ENCODE measurements around the gene CNIH4.

The CNIH4 gene

GRCh38 chr1:224358237-224358636 lies 1.6 kb downstream of the CNIH4 start:
- H3K9ac ChIP-seq (ENCODE audit: insufficient read length) = peak overlapping the region; percentile 78
- no peaks in the 10 kb centered on the region for H3K9me3 ChIP-seq (ENCODE audit: low read depth, low read length)
- peaks cover 17% of the 10 kb centered on the region for H3K36me3 ChIP-seq (ENCODE audit: insufficient read depth, low read length)
- H3K27ac ChIP-seq = no peak overlapping the region
- TF ChIP-seq EZH2 (IDR thresholded peaks at IDR 0.05) = no peak
- no peak for TF ChIP-seq FOXP2 (optimal IDR thresholded peaks at IDR 0.05; ENCODE audit: control extremely low read depth, extremely low read length, insufficient read depth)
- TF ChIP-seq POLR2AphosphoS5 (IDR thresholded peaks at IDR 0.05; ENCODE audit: borderline replicate concordance, low read depth, low read length) = no peak
- H3K4me3 ChIP-seq = peak overlapping the region; percentile 82
- no peak for DNase-seq (ENCODE audit: low read depth, low spot score)

- H3K4me3 ChIP-seq = peak overlapping the region; percentile 82
- peaks cover 26% of the 10 kb centered on the region for H3K36me3 ChIP-seq (ENCODE audit: insufficient read depth, low read length)
- no peak for DNase-seq (ENCODE audit: low read depth, low spot score)
- TF ChIP-seq EZH2 (IDR thresholded peaks at IDR 0.05) (no peak), POLR2AphosphoS5 (IDR thresholded peaks at IDR 0.05; ENCODE audit: borderline replicate concordance, low read depth, low read length) (no peak), FOXP2 (optimal IDR thresholded peaks at IDR 0.05; ENCODE audit: control extremely low read depth, extremely low read length, insufficient read depth) (no peak)
- no peak overlapping the region for H3K9ac ChIP-seq (ENCODE audit: insufficient read length)
- no peak overlapping the region for H3K27ac ChIP-seq
- no peaks in the 10 kb centered on the region for H3K9me3 ChIP-seq (ENCODE audit: low read depth, low read length)
Observed at GRCh38 chr1:224359207-224359606, 2.5 kb downstream of the CNIH4 start.

GRCh38 chr1:224368409-224368808 lies 11.7 kb downstream of the CNIH4 start:
- no peak overlapping the region for H3K9ac ChIP-seq (ENCODE audit: insufficient read length)
- no peak overlapping the region for H3K4me3 ChIP-seq
- H3K36me3 ChIP-seq (ENCODE audit: insufficient read depth, low read length) = peaks cover 82% of the 10 kb centered on the region
- H3K27ac ChIP-seq = no peak overlapping the region
- TF ChIP-seq POLR2AphosphoS5 (IDR thresholded peaks at IDR 0.05; ENCODE audit: borderline replicate concordance, low read depth, low read length) (no peak), EZH2 (IDR thresholded peaks at IDR 0.05) (no peak), FOXP2 (optimal IDR thresholded peaks at IDR 0.05; ENCODE audit: control extremely low read depth, extremely low read length, insufficient read depth) (no peak)
- no peaks in the 10 kb centered on the region for H3K9me3 ChIP-seq (ENCODE audit: low read depth, low read length)
- DNase-seq (ENCODE audit: low read depth, low spot score) = no peak

GRCh38 chr1:224373008-224373590 lies 16.4 kb downstream of the CNIH4 start:
- no peaks in the 10 kb centered on the region for H3K9me3 ChIP-seq (ENCODE audit: low read depth, low read length)
- H3K4me3 ChIP-seq = no peak overlapping the region
- peaks cover 92% of the 10 kb centered on the region for H3K36me3 ChIP-seq (ENCODE audit: insufficient read depth, low read length)
- TF ChIP-seq EZH2 (IDR thresholded peaks at IDR 0.05) (no peak), FOXP2 (optimal IDR thresholded peaks at IDR 0.05; ENCODE audit: control extremely low read depth, extremely low read length, insufficient read depth) (no peak), POLR2AphosphoS5 (IDR thresholded peaks at IDR 0.05; ENCODE audit: borderline replicate concordance, low read depth, low read length) (no peak)
- H3K27ac ChIP-seq = no peak overlapping the region
- DNase-seq (ENCODE audit: low read depth, low spot score) = no peak
- no peak overlapping the region for H3K9ac ChIP-seq (ENCODE audit: insufficient read length)

GRCh38 chr1:224375059-224375458 lies 18.4 kb downstream of the CNIH4 start:
- TF ChIP-seq POLR2AphosphoS5 (IDR thresholded peaks at IDR 0.05; ENCODE audit: borderline replicate concordance, low read depth, low read length) (no peak), FOXP2 (optimal IDR thresholded peaks at IDR 0.05; ENCODE audit: control extremely low read depth, extremely low read length, insufficient read depth) (no peak), EZH2 (IDR thresholded peaks at IDR 0.05) (no peak)
- Histone ChIP-seq H3K4me3 (no peak overlapping the region), H3K36me3 (ENCODE audit: insufficient read depth, low read length) (peaks cover 90% of the 10 kb centered on the region), H3K9me3 (ENCODE audit: low read depth, low read length) (no peaks in the 10 kb centered on the region), H3K9ac (ENCODE audit: insufficient read length) (no peak overlapping the region), H3K27ac (no peak overlapping the region)
- DNase-seq (ENCODE audit: low read depth, low spot score) = no peak

GRCh38 chr1:224377676-224378006 lies 21.0 kb downstream of the CNIH4 start:
- Histone ChIP-seq H3K9me3 (ENCODE audit: low read depth, low read length) (no peaks in the 10 kb centered on the region), H3K27ac (peak overlapping the region; percentile 42), H3K9ac (ENCODE audit: insufficient read length) (no peak overlapping the region), H3K36me3 (ENCODE audit: insufficient read depth, low read length) (peaks cover 69% of the 10 kb centered on the region), H3K4me3 (no peak overlapping the region)
- DNase-seq (ENCODE audit: low read depth, low spot score) = no peak
- TF ChIP-seq EZH2 (IDR thresholded peaks at IDR 0.05) = no peak
- TF ChIP-seq POLR2AphosphoS5 (IDR thresholded peaks at IDR 0.05; ENCODE audit: borderline replicate concordance, low read depth, low read length) = no peak
- TF ChIP-seq FOXP2 (optimal IDR thresholded peaks at IDR 0.05; ENCODE audit: control extremely low read depth, extremely low read length, insufficient read depth) = no peak

- Histone ChIP-seq H3K9ac (ENCODE audit: insufficient read length) (no peak overlapping the region), H3K9me3 (ENCODE audit: low read depth, low read length) (no peaks in the 10 kb centered on the region), H3K27ac (peak overlapping the region; percentile 64), H3K4me3 (no peak overlapping the region), H3K36me3 (ENCODE audit: insufficient read depth, low read length) (peaks cover 55% of the 10 kb centered on the region)
- DNase-seq (ENCODE audit: low read depth, low spot score) = no peak
- TF ChIP-seq POLR2AphosphoS5 (IDR thresholded peaks at IDR 0.05; ENCODE audit: borderline replicate concordance, low read depth, low read length) (no peak), FOXP2 (optimal IDR thresholded peaks at IDR 0.05; ENCODE audit: control extremely low read depth, extremely low read length, insufficient read depth) (no peak), EZH2 (IDR thresholded peaks at IDR 0.05) (no peak)
Observed at GRCh38 chr1:224378855-224379631, 22.4 kb downstream of the CNIH4 start.

- H3K27ac ChIP-seq = peak overlapping the region; percentile 26; the same call in 1 of the 2 replicates
- no peak overlapping the region for H3K9ac ChIP-seq (ENCODE audit: insufficient read length)
- no peak overlapping the region for H3K4me3 ChIP-seq
- TF ChIP-seq FOXP2 (optimal IDR thresholded peaks at IDR 0.05; ENCODE audit: control extremely low read depth, extremely low read length, insufficient read depth) (no peak), EZH2 (IDR thresholded peaks at IDR 0.05) (no peak), POLR2AphosphoS5 (IDR thresholded peaks at IDR 0.05; ENCODE audit: borderline replicate concordance, low read depth, low read length) (no peak)
- H3K36me3 ChIP-seq (ENCODE audit: insufficient read depth, low read length) = peaks cover 49% of the 10 kb centered on the region
- H3K9me3 ChIP-seq (ENCODE audit: low read depth, low read length) = no peaks in the 10 kb centered on the region
- no peak for DNase-seq (ENCODE audit: low read depth, low spot score)
Observed at GRCh38 chr1:224380003-224380402, 23.3 kb downstream of the CNIH4 start.
